Common myeloid progenitor, CD34-positive (primary cell): ENCODE data around the gene SPTBN1.

Source experiments
- CTCF ChIA-PET: fragments of 350-600 bp; sonication (Branson Sonifier 250); formaldehyde crosslinking; loops from one replicate; lab custom pipeline; 2021; ENCODE audit warnings: antibody characterized with exemption; lab: Charles Lee
- POLR2A ChIA-PET: fragments of 350-600 bp; sonication (Branson Sonifier 250); formaldehyde crosslinking; loops from one replicate; lab custom pipeline; 2021; ENCODE audit warnings: antibody characterized with exemption; lab: Charles Lee
- DNase-seq, 3 donors: peaks; one replicate each; pipeline versions ENCODE4 v3.0.0 to v3.0.0-alpha.2; 2013
- H3K27ac ChIP-seq, 2 experiments: 1 replicate in 1 of 2; 2 replicates in 1 of 2; pipeline ENCODE4 v1.7.0; 2013; ENCODE audit warnings: inconsistent platforms in 2 of 2, low read length in 2 of 2, mild to moderate bottlenecking in 2 of 2, low read depth in 1 of 2, moderate library complexity in 1 of 2; ENCODE audit not compliant: severe bottlenecking in 2 of 2, insufficient read depth in 1 of 2, poor library complexity in 1 of 2
- H3K27me3 ChIP-seq, 5 experiments: replicated peaks in 2 of 5; 1 replicate in 3 of 5; 2 replicates in 2 of 5; pipeline versions ENCODE4 v1.6.1 to v1.7.0; 2013; ENCODE audit warnings: low read length in 4 of 5, mild to moderate bottlenecking in 2 of 5, moderate library complexity in 2 of 5, inconsistent platforms in 1 of 5; ENCODE audit not compliant: insufficient read depth in 5 of 5, control insufficient read depth in 4 of 5
- H3K36me3 ChIP-seq, 4 experiments: 1 replicate in 2 of 4; 2 replicates in 2 of 4; pipeline versions ENCODE4 v1.6.1 to v1.7.0; 2013; ENCODE audit warnings: low read length in 3 of 4, control low read depth in 1 of 4, mild to moderate bottlenecking in 1 of 4; ENCODE audit not compliant: control insufficient read depth in 4 of 4, insufficient read depth in 4 of 4
- H3K4me1 ChIP-seq, 4 experiments: 1 replicate in 3 of 4; 2 replicates in 1 of 4; pipeline versions ENCODE4 v1.6.1 to v1.7.1; 2013; ENCODE audit warnings: low read length in 3 of 4, mild to moderate bottlenecking in 3 of 4, control low read depth in 1 of 4, inconsistent platforms in 1 of 4, moderate library complexity in 1 of 4; ENCODE audit not compliant: control insufficient read depth in 4 of 4, insufficient read depth in 4 of 4; ENCODE audit errors: control extremely low read depth in 1 of 4
- H3K4me3 ChIP-seq, 7 experiments: 1 replicate in 4 of 7; 2 replicates in 3 of 7; pipeline versions ENCODE4 v1.5.1 to v1.7.0; 2013; ENCODE audit warnings: mild to moderate bottlenecking in 7 of 7, low read length in 6 of 7, moderate library complexity in 6 of 7, inconsistent platforms in 2 of 7, low read depth in 2 of 7, control low read depth in 1 of 7; ENCODE audit not compliant: insufficient read depth in 4 of 7, control insufficient read depth in 1 of 7; ENCODE audit errors: extremely low read depth in 1 of 7
- H3K9me3 ChIP-seq, 5 experiments: 1 replicate in 4 of 5; 2 replicates in 1 of 5; pipeline versions ENCODE4 v1.6.1 to v1.7.1; 2013; ENCODE audit warnings: low read length in 4 of 5, mild to moderate bottlenecking in 2 of 5, inconsistent platforms in 1 of 5, low read depth in 1 of 5, moderate library complexity in 1 of 5; ENCODE audit not compliant: control insufficient read depth in 4 of 5, insufficient read depth in 2 of 5; ENCODE audit errors: control extremely low read depth in 1 of 5
- WGBS: methylation state at CpG from one replicate; pipeline ENCODE4 v1.1.5; 2013; ENCODE audit not compliant: insufficient coverage; 5-methylcytosine and 5-hydroxymethylcytosine counted together

Gene SPTBN1

DNA sequence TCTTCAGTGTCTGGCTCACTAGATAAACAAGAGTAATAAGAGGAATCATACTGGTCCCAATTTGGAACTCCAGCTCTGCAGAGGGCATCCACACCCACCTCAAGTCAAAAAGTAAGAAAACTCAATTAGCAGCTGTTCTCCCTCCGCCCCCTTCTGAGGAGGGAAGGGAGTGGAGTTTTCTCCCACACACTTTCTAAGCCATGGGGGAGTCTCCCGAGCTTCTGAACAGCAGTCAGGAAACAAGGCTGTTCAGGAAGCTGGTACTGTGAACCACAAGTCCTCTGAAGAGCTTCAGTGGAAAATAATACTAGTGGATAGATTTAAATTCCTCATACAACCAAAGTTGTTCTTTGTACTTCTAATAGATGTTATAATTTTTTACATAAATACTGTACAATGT is 32.9 kb upstream of the SPTBN1 start:
- peaks cover 7 to 35% (median 22%) of the 10 kb centered on the region in 4 experiments for H3K4me1 ChIP-seq
- ChIA-PET CTCF (interaction anchor here (0.6 to 0.8 kb wide), 2 partner anchors 9 to 23 kb away, joined by 3 read pairs; no protein-coding TSS in a partner anchor), POLR2A (no interaction called here)
- H3K27me3 ChIP-seq, result peaks cover 0 to 30% (median 13%) of the 10 kb centered on the region in 5 experiments
- no peak overlapping the region for H3K27ac ChIP-seq
- H3K9me3 ChIP-seq, result peaks cover 0 to 2% (median 0%) of the 10 kb centered on the region in 5 experiments
- DNase-seq, result peak in 1 of 3 donors; percentile 9
- no peaks in the 10 kb centered on the region for H3K36me3 ChIP-seq
- no CpG with 5 or more reads among the region's 2 CpGs for WGBS
- no peak overlapping the region for H3K4me3 ChIP-seq

DNA sequence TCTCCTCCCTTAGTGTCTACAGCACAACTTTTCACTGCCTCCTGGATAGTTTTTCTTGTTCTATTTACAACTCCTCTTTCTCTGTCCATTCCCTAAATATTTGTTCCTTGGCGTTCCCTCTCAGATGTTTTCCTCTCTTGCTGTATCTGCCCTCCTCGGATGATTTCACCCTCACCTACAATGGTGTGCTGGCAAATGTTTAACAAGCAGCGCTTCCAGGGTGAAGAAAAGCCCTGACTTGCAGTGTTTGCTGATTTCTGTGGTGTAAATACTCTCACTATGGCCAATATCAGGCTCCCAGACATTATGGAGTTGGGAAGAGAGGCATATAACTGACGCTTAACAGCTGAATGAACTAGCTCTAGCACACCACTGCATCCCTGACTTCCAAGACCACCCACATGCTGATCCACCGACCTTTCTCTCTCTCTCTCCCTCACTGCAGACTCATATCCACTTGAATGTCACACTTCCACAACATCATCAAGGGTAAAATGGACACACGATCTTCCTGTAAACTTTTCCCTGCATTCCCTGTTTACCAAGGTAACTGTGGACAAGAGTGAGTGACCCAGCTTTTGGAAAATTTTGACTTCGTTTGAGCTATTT is 31.5 kb upstream of the SPTBN1 start:
- ChIA-PET CTCF (interaction anchor here (0.6 to 1.1 kb wide), 2 partner anchors 13 to 320 kb away, joined by 3 read pairs; no protein-coding TSS in a partner anchor), POLR2A (no interaction called here)
- Histone ChIP-seq H3K4me3 (no peak overlapping the region), H3K27ac (no peak overlapping the region), H3K27me3 (peaks cover 0 to 30% (median 13%) of the 10 kb centered on the region in 5 experiments), H3K36me3 (no peaks in the 10 kb centered on the region), H3K9me3 (peaks cover 0 to 2% (median 0%) of the 10 kb centered on the region in 5 experiments), H3K4me1 (peaks cover 7 to 50% (median 31%) of the 10 kb centered on the region in 4 experiments)
- DNase-seq, result no peak
- WGBS, result 100% methylated on average over 4 of the region's 7 CpGs

- POLR2A ChIA-PET, result interaction anchor here (0.5 kb wide), 1 partner anchor 55 kb away, joined by 3 read pairs; no protein-coding TSS in a partner anchor
- Histone ChIP-seq H3K27ac (no peak overlapping the region), H3K36me3 (no peaks in the 10 kb centered on the region), H3K4me1 (peaks cover 17 to 56% (median 37%) of the 10 kb centered on the region in 4 experiments), H3K27me3 (peaks cover 0 to 27% (median 8%) of the 10 kb centered on the region in 5 experiments), H3K9me3 (no peaks in the 10 kb centered on the region), H3K4me3 (no peak overlapping the region)
- CTCF ChIA-PET, result interaction anchor here (1.2 kb wide), 1 partner anchor 8 kb away, joined by 3 read pairs; no protein-coding TSS in a partner anchor
- 29% methylated on average over 1 of the region's 3 CpGs for WGBS
- no peak for DNase-seq
Observed at GRCh38 chr2:54428108-54428831, 27.9 kb upstream of the SPTBN1 start.

DNA sequence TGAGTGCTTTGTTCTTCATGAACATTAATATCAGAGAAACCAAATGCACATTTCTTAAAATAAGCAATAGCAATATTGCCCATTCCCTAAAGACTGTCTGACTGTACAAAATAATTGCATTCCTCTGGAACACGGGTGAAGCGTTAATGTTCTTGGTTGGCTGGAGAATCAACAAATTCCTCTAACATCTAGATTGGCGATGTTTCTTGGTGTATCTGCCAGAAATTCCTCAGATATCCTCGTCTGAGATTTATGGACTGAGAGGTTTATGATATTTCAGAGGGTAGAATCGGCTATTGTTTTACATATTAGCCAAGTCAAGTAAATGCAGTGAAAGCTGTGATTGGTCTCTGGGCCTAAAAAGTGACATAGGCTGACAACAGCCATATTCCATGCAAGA is 27.1 kb upstream of the SPTBN1 start:
- ChIA-PET CTCF (interaction anchor here (1.0 kb wide), 1 partner anchor 75 kb away, joined by 3 read pairs; no protein-coding TSS in a partner anchor), POLR2A (interaction anchor here (0.5 kb wide), 1 partner anchor 42 kb away, joined by 4 read pairs; no protein-coding TSS in a partner anchor)
- H3K27ac ChIP-seq, result no peak overlapping the region
- DNase-seq, result no peak
- no peak overlapping the region for H3K4me3 ChIP-seq
- peaks cover 0 to 25% (median 8%) of the 10 kb centered on the region in 5 experiments for H3K27me3 ChIP-seq
- H3K4me1 ChIP-seq, result peaks cover 11 to 51% (median 34%) of the 10 kb centered on the region in 4 experiments
- WGBS, result no CpG with 5 or more reads among the region's 5 CpGs
- H3K9me3 ChIP-seq, result no peaks in the 10 kb centered on the region
- H3K36me3 ChIP-seq, result no peaks in the 10 kb centered on the region

- Histone ChIP-seq H3K36me3 (no peaks in the 10 kb centered on the region), H3K9me3 (no peaks in the 10 kb centered on the region), H3K4me1 (peaks cover 11 to 51% (median 34%) of the 10 kb centered on the region in 4 experiments), H3K4me3 (peak overlapping the region in 1 of 7 experiments; percentile 12), H3K27me3 (peaks cover 0 to 17% (median 6%) of the 10 kb centered on the region in 5 experiments), H3K27ac (no peak overlapping the region)
- WGBS, result 23% methylated on average over 6 of the region's 13 CpGs
- ChIA-PET POLR2A (interaction anchor here (0.5 to 0.6 kb wide), 2 partner anchors 41 to 80 kb away, joined by 4 read pairs; no protein-coding TSS in a partner anchor), CTCF (interaction anchor here (0.6 to 1.3 kb wide), 3 partner anchors 10 to 76 kb away, joined by 3 to 5 read pairs (median 3); no protein-coding TSS in a partner anchor)
- peak; percentile 85 to 96 (median 95) for DNase-seq
Observed at GRCh38 chr2:54429811-54430551, 26.1 kb upstream of the SPTBN1 start.

DNA sequence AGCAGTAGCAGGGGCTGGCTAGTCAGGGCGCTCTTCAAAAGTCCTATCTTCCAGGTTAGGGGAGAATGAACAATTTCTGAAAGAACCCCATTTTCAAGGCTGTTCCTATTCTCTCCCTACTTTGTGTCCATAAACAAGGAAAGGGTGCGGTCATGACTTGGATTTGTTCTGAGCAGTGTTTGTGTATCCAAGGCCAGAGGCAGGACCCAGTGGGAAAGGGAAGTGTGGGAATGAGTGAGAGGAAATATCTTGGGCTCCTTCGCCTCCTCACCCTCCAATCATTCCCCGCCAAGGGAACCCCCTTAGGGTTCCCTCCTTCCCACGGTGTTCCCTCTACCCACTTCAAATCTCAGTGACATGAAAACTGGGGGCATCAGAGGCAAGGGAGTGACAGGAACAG is 25.5 kb upstream of the SPTBN1 start:
- no peak overlapping the region for H3K27ac ChIP-seq
- H3K4me3 ChIP-seq, result no peak overlapping the region
- CTCF ChIA-PET, result interaction anchor here (0.6 to 1.3 kb wide), 2 partner anchors 9 to 51 kb away, joined by 3 to 5 read pairs; no protein-coding TSS in a partner anchor
- H3K4me1 ChIP-seq, result peaks cover 11 to 51% (median 34%) of the 10 kb centered on the region in 4 experiments
- no peaks in the 10 kb centered on the region for H3K9me3 ChIP-seq
- no peaks in the 10 kb centered on the region for H3K36me3 ChIP-seq
- POLR2A ChIA-PET, result no interaction called here
- peaks cover 0 to 11% (median under 1%) of the 10 kb centered on the region in 5 experiments for H3K27me3 ChIP-seq
- DNase-seq, result no peak
- 80% methylated on average over 1 of the region's 5 CpGs for WGBS
